Measurements from ENCODE around the gene PGAP1.

The PGAP1 gene

DNA sequence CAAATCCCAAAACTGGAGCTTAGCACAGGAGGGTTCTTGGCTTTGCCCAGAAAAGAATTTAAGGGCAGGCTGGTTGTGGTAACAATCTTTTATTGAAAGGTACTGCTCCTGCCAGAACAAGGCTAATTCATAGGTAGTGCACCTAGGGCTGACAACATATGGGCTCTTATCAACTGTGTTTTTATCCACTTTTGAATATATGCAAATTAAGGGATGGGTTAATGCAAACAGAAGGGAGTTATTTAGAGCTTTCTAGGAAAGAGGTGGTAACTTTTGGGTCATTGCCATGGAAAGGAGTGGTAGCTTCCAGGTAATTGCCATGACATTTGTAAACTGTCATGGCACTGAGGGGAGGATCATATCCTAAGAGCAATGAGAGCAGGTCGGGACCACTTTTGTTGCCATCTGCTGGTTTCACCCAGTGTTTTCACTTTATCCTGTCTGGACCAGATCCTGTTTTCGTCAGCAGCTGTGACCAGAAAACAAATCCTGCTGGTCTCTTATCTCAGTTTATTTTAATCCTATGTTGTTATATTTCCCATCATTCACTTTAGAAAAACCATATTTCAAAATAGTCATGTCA, 118.3 kb downstream of the PGAP1 start:
- DNase-seq (ENCODE audit: low read depth in 2 of 3, low spot score in 1 of 3): no peak

DNA sequence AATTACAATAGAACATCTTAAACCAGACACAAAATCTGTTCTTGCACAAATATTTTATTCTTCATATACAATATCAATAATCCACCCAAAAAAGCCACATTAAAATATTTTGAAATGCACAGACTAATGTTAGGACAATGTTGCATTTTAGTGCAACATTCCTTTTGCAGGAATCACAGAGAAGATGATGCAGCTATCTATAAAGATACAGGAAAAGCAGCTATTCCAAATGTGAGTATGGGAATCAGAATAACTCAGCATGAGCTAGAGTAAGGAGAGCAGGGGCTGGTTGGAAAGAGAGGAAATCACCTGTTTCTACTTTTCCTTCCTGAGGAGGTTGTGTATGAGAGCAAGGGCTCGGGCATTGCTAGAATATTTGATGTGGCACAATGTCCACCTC, 122.1 kb downstream of the PGAP1 start:
- DNase-seq (ENCODE audit: low read depth in 2 of 3, low spot score in 1 of 3): no peak

DNA sequence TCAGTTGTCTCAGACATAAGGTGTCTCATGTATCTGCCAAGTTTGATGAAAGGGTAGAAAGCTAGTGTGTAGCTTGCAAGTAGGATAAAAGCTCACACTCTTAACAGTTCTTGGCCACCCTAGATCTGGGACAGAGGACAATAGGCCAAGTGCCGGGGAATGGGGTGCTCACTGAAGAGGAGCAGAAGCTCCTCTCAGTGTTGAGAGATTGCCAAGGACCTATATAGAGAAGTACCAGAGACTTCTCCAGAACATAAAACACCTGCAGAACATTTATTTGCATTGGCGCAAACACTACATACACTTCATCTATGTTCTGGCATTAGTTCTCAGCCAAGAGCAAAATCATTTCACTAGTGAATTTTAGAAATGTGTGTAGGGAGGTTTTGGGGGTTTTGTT, 124.1 kb downstream of the PGAP1 start:
- DNase-seq (ENCODE audit: low read depth in 2 of 3, low spot score in 1 of 3): no peak

DNA sequence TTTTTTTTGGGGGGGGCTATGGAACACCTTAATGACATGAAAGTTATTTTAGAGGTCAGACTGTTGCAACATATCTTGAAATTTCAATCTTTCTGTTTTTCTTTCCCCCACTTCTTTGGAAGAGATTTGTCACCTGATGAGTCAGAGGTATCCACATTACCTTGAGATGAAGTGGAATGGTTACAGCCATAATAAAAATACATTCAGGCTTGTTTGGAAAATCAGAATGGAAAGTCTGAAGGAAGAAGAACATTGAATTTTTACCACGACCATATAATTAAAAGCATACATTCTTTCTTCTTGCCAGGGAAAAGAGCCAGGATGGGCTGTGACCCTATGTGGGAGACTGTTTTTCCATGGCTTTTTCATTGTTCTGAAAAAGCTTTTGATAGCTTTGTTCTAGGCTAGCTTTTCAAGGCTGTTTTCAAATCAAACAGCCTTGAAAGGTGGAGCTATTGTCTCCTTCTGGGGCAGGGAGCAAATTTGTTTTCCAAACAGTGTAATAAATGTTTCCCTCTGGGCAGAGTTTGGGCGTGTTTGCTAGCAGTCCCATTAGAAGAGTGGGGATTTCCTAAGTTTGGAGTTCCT, 124.7 kb downstream of the PGAP1 start:
- no peak for DNase-seq (ENCODE audit: low read depth in 2 of 3, low spot score in 1 of 3)

DNA sequence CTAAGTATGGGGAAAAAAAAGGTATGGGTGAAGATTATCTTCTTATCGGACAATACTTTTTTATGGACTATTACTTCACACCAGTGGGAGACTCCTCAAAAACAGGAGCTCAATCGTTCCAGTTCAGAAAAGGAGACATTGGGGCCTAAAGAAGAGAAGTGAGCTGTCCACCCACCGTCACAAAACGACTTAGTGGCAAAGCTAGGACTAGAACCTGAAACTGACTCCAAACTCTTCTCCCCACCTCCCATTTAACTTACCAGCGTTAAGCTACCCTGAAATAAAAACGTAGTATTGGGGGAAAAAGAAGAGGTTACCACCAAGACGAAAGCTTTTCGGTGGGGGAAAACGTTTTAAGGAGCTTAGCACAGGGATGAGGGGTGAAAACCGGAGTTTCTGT, 127.5 kb downstream of the PGAP1 start:
- DNase-seq (ENCODE audit: low read depth in 2 of 3, low spot score in 1 of 3): no peak

DNA sequence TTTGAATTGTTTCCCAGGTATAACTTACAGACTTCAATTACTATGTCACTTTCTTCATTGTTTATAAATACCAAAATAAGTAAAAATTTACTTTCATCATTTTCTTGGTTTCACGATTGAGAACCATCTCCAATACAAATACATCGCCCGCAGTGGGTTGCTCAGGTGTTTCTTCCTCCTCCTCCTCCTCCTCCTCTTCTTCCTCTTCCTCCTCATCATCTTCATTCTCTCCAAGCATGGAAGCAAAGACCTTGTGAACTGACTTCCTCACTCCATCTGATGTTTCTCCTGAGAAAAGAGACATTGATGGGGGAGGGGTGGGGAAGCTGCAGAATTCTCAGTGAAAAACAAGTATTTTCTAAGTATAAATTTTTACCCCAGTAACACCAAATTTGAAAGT, 133.6 kb downstream of the PGAP1 start:
- DNase-seq (ENCODE audit: low read depth in 2 of 3, low spot score in 1 of 3): no peak

DNA sequence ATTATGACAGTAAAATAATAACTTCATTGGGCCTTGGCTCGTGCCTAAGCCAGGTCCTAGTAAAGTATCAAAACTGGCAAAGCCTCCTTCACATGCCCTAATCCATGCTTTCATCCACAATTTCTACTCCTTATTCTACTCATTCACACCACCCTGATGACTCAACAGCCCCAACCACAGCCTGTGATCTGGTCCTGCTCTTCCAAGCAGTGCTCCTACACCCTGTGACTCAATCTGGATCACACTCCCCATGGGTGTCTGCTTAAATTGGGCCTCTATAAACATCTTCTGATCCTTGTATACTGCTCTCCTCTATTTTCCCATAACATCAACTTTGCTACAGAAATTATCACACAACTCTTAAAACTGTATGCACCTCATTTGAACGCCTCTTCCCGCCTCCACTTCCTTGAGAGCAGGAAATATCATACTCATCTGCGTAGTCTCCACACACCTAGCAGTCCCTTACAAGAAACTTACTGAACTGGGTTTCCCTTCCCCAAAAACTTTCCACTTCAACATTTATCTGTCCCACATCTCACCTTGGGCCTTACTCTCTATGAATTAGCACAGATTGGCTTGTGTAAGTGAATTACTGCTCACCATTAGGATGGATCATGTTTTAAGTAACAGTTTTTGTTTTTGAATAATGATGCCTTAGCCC, 142.9 kb downstream of the PGAP1 start:
- peak; percentile 42 to 50 (median 44) for DNase-seq (ENCODE audit: low read depth in 2 of 3, low spot score in 1 of 3)

Measured in stimulated activated CD4-positive, alpha-beta T cell treated with anti-CD3 and anti-CD28 coated beads, Interleukin-12 subunit alpha, Interleukin-12 subunit beta, amount 100 ng/mL, for 48 hours (primary cell).